CD4-positive, alpha-beta T cell (primary cell): ENCODE measurements around the gene AUTS2. TPM values are rescaled to one million over a fixed set of nuclear protein-coding genes. Genes with fewer than 3 reads are reported as not detected.

Experiments used
- ATAC-seq: fragments of 200-7000 bp; cut with Tn5 transposase; one replicate; pipeline ENCODE4 v1.10.0; 2022; ENCODE audit warnings: mild to moderate bottlenecking; ENCODE audit not compliant: poor library complexity
- CTCF ChIA-PET: fragments of 350-600 bp; sonication (Branson Sonifier 250); formaldehyde crosslinking; loops from one replicate; lab custom pipeline; 2021; ENCODE audit warnings: antibody characterized with exemption, inconsistent platforms; lab: Charles Lee
- POLR2A ChIA-PET: fragments of 350-600 bp; sonication (Branson Sonifier 250); formaldehyde crosslinking; loops from one replicate; lab custom pipeline; 2021; ENCODE audit warnings: antibody characterized with exemption, inconsistent platforms; lab: Charles Lee
- DNase-seq, 14 experiments: peaks; one replicate each; pipeline ENCODE4 v3.0.0-alpha.2; 2013 to 2020; ENCODE audit warnings: mixed read lengths in 2 of 14
- H3K27ac ChIP-seq, 2 donors: one replicate each; pipeline versions ENCODE4 v1.5.1 to v1.7.0; 2013; ENCODE audit warnings: low read length in 2 of 2, low read depth in 1 of 2, mild to moderate bottlenecking in 1 of 2
- H3K27me3 ChIP-seq, 2 experiments: 1 replicate in 1 of 2; 2 replicates in 1 of 2; pipeline versions ENCODE4 v1.6.1 to v1.7.0; 2013; ENCODE audit warnings: low read length in 2 of 2, control low read depth in 1 of 2, mild to moderate bottlenecking in 1 of 2, moderate library complexity in 1 of 2; ENCODE audit not compliant: insufficient read depth in 2 of 2, control insufficient read depth in 1 of 2
- H3K36me3 ChIP-seq: one replicate; pipeline ENCODE4 v1.6.1; 2013; ENCODE audit warnings: low read length, control low read depth; ENCODE audit not compliant: insufficient read depth
- H3K4me1 ChIP-seq: one replicate; pipeline ENCODE4 v1.6.1; 2013; ENCODE audit warnings: low read length, control low read depth; ENCODE audit not compliant: insufficient read depth
- H3K4me3 ChIP-seq: one replicate; pipeline ENCODE4 v1.5.1; 2013; ENCODE audit warnings: mild to moderate bottlenecking, low read length, moderate library complexity
- H3K9me3 ChIP-seq, 2 experiments: 1 replicate in 1 of 2; 2 replicates in 1 of 2; pipeline versions ENCODE4 v1.6.1 to v1.7.0; 2013; ENCODE audit warnings: low read length in 2 of 2, mild to moderate bottlenecking in 2 of 2, control low read depth in 1 of 2, moderate library complexity in 1 of 2; ENCODE audit not compliant: control insufficient read depth in 1 of 2, insufficient read depth in 1 of 2
- H3K27ac Mint-ChIP-seq: one replicate; pipeline ENCODE4 v1.8.0; 2020; ENCODE audit warnings: mixed read lengths
- H3K27me3 Mint-ChIP-seq: one replicate; pipeline ENCODE4 v1.8.0; 2021; ENCODE audit warnings: mixed read lengths
- H3K36me3 Mint-ChIP-seq: one replicate; pipeline ENCODE4 v1.8.0; 2021; ENCODE audit warnings: low read depth, mixed read lengths
- H3K4me1 Mint-ChIP-seq: one replicate; pipeline ENCODE4 v1.8.0; 2021; ENCODE audit warnings: low read depth, mixed read lengths
- H3K4me3 Mint-ChIP-seq: one replicate; pipeline ENCODE4 v1.8.0; 2020; ENCODE audit warnings: mild to moderate bottlenecking, mixed read lengths
- H3K9me3 Mint-ChIP-seq: one replicate; pipeline ENCODE4 v1.8.0; 2020; ENCODE audit warnings: mixed read lengths
- intact Hi-C, 2 experiments: fragments of 100-400 bp; cut with DNase I in 1 of 2; cut with micrococcal nuclease in 1 of 2; formaldehyde crosslinking; loops; one replicate each; pipeline versions ENCODE4 v1.15.1 to v1.9.0; 2023 to 2025; cut with DNase I, micrococcal nuclease
- total RNA-seq, 174 experiments: library from RNA in 2 of 174; stranded (reverse) in 2 of 174; gene quantifications; one replicate each; pipeline ENCODE4 v1.2.3 and lab custom pipeline; 2021 to 2026
- TF ChIP-seq, protein P1 (sequence below): fragments of 200-600 bp; IDR thresholded peaks from one replicate; pipeline ENCODE4 v1.8.0; 2022; ENCODE audit warnings: antibody characterized with exemption, mild to moderate bottlenecking

Gene AUTS2
- total RNA-seq, 2 experiments from 2014 or later, result 43.6 to 47.6 TPM

DNA sequence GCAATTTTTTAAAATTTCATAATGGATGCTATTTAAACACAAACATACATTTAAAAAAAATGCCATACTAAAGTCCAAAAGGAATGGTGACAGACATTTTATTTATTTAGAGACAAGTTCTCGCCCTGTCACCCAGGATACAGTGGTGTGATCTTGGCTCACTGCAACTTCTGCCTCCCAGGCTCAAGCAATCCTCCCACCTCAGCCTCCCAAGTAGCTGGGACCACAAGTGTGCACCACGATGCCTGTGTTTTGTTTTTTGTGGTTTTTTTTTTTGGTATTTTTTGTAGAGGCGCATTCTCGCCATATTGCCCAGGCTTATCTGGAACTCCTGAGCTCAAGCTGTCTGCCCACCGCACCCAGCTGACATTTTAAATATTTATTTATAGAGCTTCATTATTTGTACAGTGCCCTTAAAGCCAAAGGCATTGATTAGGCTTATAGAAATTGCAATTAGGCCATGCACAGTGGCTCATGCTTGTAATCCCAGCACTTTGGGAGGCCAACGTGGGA, 703.5 kb downstream of the AUTS2 start:
- no peaks in the 10 kb centered on the region for H3K36me3 ChIP-seq
- H3K4me1 Mint-ChIP-seq, result peaks cover 26% of the 10 kb centered on the region
- peaks cover 9% of the 10 kb centered on the region for H3K4me1 ChIP-seq
- H3K27me3 ChIP-seq, result no peaks in the 10 kb centered on the region
- intact Hi-C loops, result no loop called here
- TF ChIP-seq, protein P1, sequence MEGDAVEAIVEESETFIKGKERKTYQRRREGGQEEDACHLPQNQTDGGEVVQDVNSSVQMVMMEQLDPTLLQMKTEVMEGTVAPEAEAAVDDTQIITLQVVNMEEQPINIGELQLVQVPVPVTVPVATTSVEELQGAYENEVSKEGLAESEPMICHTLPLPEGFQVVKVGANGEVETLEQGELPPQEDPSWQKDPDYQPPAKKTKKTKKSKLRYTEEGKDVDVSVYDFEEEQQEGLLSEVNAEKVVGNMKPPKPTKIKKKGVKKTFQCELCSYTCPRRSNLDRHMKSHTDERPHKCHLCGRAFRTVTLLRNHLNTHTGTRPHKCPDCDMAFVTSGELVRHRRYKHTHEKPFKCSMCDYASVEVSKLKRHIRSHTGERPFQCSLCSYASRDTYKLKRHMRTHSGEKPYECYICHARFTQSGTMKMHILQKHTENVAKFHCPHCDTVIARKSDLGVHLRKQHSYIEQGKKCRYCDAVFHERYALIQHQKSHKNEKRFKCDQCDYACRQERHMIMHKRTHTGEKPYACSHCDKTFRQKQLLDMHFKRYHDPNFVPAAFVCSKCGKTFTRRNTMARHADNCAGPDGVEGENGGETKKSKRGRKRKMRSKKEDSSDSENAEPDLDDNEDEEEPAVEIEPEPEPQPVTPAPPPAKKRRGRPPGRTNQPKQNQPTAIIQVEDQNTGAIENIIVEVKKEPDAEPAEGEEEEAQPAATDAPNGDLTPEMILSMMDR, result no peak
- peaks cover 0 to 3% of the 10 kb centered on the region in 2 experiments for H3K9me3 ChIP-seq
- no peak overlapping the region for H3K27ac Mint-ChIP-seq
- ChIA-PET CTCF (no interaction called here), POLR2A (no interaction called here)
- DNase-seq (no peak), ATAC-seq (no peak)
- H3K4me3 ChIP-seq, result no peak overlapping the region
- H3K4me3 Mint-ChIP-seq, result no peak overlapping the region
- H3K9me3 Mint-ChIP-seq, result no peaks in the 10 kb centered on the region
- H3K27ac ChIP-seq, result no peak overlapping the region
- no peaks in the 10 kb centered on the region for H3K27me3 Mint-ChIP-seq
- no peaks in the 10 kb centered on the region for H3K36me3 Mint-ChIP-seq

DNA sequence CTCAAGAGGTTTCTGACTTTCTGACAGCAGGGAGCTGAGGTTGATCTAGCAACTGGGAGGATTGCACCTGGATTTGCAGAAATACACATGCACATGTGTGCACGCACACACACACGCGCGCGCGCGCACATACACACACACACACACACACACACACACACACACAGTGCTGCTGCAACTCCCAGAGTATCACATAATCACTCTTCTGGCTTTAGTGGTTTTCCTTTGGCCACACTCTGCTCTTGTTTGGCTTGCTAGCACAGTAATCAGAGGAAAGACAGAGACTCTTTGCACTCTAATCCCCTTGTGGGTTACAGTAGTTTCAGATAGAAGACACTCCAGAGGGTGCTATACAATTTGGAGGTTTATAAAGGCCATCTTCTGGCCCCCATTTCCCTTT, 705.0 kb downstream of the AUTS2 start:
- no peak for DNase-seq
- peaks cover 40% of the 10 kb centered on the region for H3K4me1 Mint-ChIP-seq
- no peak overlapping the region for H3K27ac Mint-ChIP-seq
- POLR2A ChIA-PET, result no interaction called here
- no peaks in the 10 kb centered on the region for H3K9me3 Mint-ChIP-seq
- TF ChIP-seq, protein P1, result no peak
- CTCF ChIA-PET, result no interaction called here
- ATAC-seq, result no peak
- no peak overlapping the region for H3K4me3 Mint-ChIP-seq
- no peaks in the 10 kb centered on the region for H3K36me3 Mint-ChIP-seq
- Histone ChIP-seq H3K4me3 (no peak overlapping the region), H3K9me3 (peaks cover 0 to 3% of the 10 kb centered on the region in 2 experiments), H3K27me3 (no peaks in the 10 kb centered on the region), H3K4me1 (peaks cover 9% of the 10 kb centered on the region), H3K27ac (no peak overlapping the region), H3K36me3 (no peaks in the 10 kb centered on the region)
- intact Hi-C loops, result no loop called here
- no peaks in the 10 kb centered on the region for H3K27me3 Mint-ChIP-seq

DNA sequence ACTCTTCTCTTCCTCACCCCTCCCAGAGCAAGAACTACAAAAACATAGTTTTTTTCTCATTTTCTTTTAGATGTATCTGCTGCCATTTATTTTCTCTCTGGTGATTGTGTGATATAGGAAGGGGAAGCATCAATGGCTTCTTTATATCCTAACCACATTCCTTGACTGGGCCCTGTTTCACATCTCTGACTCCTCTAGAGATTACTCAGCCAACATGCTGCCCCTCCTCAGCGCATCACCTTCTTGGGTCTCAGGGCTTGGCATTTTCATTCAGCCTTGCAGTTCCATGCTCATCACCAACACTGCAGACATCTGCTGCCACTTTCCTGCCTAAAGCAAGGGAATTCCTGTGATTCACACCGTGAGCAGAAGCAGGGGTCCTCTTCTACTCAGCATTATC, 705.5 kb downstream of the AUTS2 start:
- Histone ChIP-seq H3K36me3 (no peaks in the 10 kb centered on the region), H3K4me1 (peaks cover 9% of the 10 kb centered on the region), H3K4me3 (no peak overlapping the region), H3K27ac (no peak overlapping the region), H3K9me3 (peaks cover 0 to 3% of the 10 kb centered on the region in 2 experiments), H3K27me3 (no peaks in the 10 kb centered on the region)
- H3K4me1 Mint-ChIP-seq, result peaks cover 41% of the 10 kb centered on the region
- POLR2A ChIA-PET, result no interaction called here
- TF ChIP-seq, protein P1, result no peak
- H3K4me3 Mint-ChIP-seq, result no peak overlapping the region
- no peaks in the 10 kb centered on the region for H3K36me3 Mint-ChIP-seq
- H3K27ac Mint-ChIP-seq, result no peak overlapping the region
- ATAC-seq, result no peak
- H3K9me3 Mint-ChIP-seq, result no peaks in the 10 kb centered on the region
- DNase-seq, result no peak
- no peaks in the 10 kb centered on the region for H3K27me3 Mint-ChIP-seq
- intact Hi-C loops, result no loop called here
- CTCF ChIA-PET, result no interaction called here
